ENCODE measurements around the gene INPP4A.

DNA sequence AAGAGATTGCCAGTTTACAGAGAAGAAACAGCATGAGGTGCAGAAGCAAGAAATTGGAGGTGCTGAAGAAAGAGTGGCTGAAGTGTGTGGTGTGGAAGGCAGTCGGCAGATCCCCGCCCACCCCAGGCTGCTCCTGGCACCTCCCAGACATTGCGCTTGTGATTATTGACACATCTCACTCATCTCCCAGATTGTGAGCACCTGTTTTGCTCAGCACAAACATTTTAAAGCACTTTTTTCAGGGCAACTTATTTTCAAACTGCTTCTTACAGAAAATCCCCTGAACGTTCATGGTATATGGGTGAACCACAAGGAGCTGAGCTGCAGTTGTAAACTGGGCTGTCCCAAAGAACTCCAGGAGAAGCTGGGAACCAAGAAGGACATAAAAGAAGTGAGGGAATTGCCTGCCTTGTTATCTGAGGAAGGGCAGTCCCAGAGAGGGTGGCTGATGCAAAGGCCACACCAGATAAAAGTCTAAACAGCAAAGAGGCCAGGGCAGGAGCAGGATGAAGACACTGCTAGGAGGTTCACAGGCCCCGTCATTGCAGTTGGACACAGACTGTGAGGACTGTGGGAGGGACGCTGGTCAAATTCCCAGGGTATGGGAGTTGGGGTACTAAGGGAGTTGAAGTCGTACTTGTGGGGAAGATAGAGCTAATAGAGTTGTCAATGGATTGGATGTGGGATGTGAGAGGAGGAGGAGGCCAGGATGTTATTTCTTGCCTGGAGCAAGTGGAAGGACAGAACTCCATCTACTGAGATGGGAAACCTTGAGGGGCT is 65.1 kb downstream of the INPP4A start:
- TF ChIP-seq, protein P1, sequence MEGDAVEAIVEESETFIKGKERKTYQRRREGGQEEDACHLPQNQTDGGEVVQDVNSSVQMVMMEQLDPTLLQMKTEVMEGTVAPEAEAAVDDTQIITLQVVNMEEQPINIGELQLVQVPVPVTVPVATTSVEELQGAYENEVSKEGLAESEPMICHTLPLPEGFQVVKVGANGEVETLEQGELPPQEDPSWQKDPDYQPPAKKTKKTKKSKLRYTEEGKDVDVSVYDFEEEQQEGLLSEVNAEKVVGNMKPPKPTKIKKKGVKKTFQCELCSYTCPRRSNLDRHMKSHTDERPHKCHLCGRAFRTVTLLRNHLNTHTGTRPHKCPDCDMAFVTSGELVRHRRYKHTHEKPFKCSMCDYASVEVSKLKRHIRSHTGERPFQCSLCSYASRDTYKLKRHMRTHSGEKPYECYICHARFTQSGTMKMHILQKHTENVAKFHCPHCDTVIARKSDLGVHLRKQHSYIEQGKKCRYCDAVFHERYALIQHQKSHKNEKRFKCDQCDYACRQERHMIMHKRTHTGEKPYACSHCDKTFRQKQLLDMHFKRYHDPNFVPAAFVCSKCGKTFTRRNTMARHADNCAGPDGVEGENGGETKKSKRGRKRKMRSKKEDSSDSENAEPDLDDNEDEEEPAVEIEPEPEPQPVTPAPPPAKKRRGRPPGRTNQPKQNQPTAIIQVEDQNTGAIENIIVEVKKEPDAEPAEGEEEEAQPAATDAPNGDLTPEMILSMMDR (IDR thresholded peaks at IDR 0.05), result no peak
- no peak for TF ChIP-seq POLR2A (IDR thresholded peaks at IDR 0.05)
